ENCODE measurements around the gene JAKMIP2. TPM values are rescaled to one million over a fixed set of nuclear protein-coding genes. Genes with fewer than 3 reads are reported as not detected.

The JAKMIP2 gene
- total and polyA plus RNA-seq, 7 donors, result 0.01 to 0.08 (median 0.06) TPM; not detected in 2

GRCh38 chr5:147687118-147687517 lies 95.4 kb downstream of the JAKMIP2 start:
- intact Hi-C loops (cut with DNase I), result no loop called here
- H3K9me3 ChIP-seq, result no peaks in the 10 kb centered on the region
- no peak overlapping the region for H3K27ac ChIP-seq
- H3K36me3 ChIP-seq (ENCODE audit: insufficient read depth in 1 of 2, low read depth in 1 of 2), result no peaks in the 10 kb centered on the region
- H3K27me3 ChIP-seq (ENCODE audit: insufficient read depth in 3 of 3, low read length in 2 of 3), result no peaks in the 10 kb centered on the region
- no peak for ATAC-seq
- no peak for TF ChIP-seq CTCF (IDR thresholded peaks at IDR 0.05)
- no peak overlapping the region for H3K4me3 ChIP-seq
- WGBS, 3 donors, result 69 to 82% (median 70%) methylated on average over 2 of the region's 2 CpGs
- DNase-seq, result no peak
- H3K4me1 ChIP-seq, result no peaks in the 10 kb centered on the region

- DNase-seq (no peak), ATAC-seq (no peak)
- H3K4me3 ChIP-seq, result no peak overlapping the region
- WGBS, 3 donors, result 61 to 77% (median 66%) methylated on average over 2 of the region's 2 CpGs
- TF ChIP-seq CTCF (IDR thresholded peaks at IDR 0.05), result no peak
- H3K27me3 ChIP-seq (ENCODE audit: insufficient read depth in 3 of 3, low read length in 2 of 3), result no peaks in the 10 kb centered on the region
- no peaks in the 10 kb centered on the region for H3K9me3 ChIP-seq
- no peak overlapping the region for H3K27ac ChIP-seq
- no peaks in the 10 kb centered on the region for H3K4me1 ChIP-seq
- H3K36me3 ChIP-seq (ENCODE audit: insufficient read depth in 1 of 2, low read depth in 1 of 2), result no peaks in the 10 kb centered on the region
- intact Hi-C loops (cut with DNase I), result no loop called here
Measured at GRCh38 chr5:147686421-147686820, 96.1 kb downstream of the JAKMIP2 start.

GRCh38 chr5:147685993-147686392 lies 96.5 kb downstream of the JAKMIP2 start:
- intact Hi-C loops (cut with DNase I), result no loop called here
- DNase-seq (no peak), ATAC-seq (no peak)
- 18 to 41% (median 28%) methylated on average over 3 of the region's 3 CpGs for WGBS, 3 donors
- Histone ChIP-seq H3K9me3 (no peaks in the 10 kb centered on the region), H3K36me3 (ENCODE audit: insufficient read depth in 1 of 2, low read depth in 1 of 2) (no peaks in the 10 kb centered on the region), H3K4me3 (no peak overlapping the region), H3K4me1 (no peaks in the 10 kb centered on the region), H3K27me3 (ENCODE audit: insufficient read depth in 3 of 3, low read length in 2 of 3) (no peaks in the 10 kb centered on the region), H3K27ac (no peak overlapping the region)
- TF ChIP-seq CTCF (IDR thresholded peaks at IDR 0.05), result no peak

- TF ChIP-seq CTCF (IDR thresholded peaks at IDR 0.05), result no peak
- 92 to 97% (median 95%) methylated on average over 2 of the region's 2 CpGs for WGBS, 3 donors
- no peak for DNase-seq
Measured at GRCh38 chr5:147675168-147675567, 107.4 kb downstream of the JAKMIP2 start.

GRCh38 chr5:147674411-147674810 lies 108.1 kb downstream of the JAKMIP2 start:
- ATAC-seq (no peak), DNase-seq (no peak)
- peaks cover 0 to 2% (median 0%) of the 10 kb centered on the region in 3 donors for H3K27me3 ChIP-seq (ENCODE audit: insufficient read depth in 3 of 3, low read length in 2 of 3)
- no peaks in the 10 kb centered on the region for H3K36me3 ChIP-seq (ENCODE audit: insufficient read depth in 1 of 2, low read depth in 1 of 2)
- no peaks in the 10 kb centered on the region for H3K4me1 ChIP-seq
- intact Hi-C loops (cut with DNase I), result no loop called here
- no peak overlapping the region for H3K27ac ChIP-seq
- H3K4me3 ChIP-seq, result no peak overlapping the region
- TF ChIP-seq CTCF (IDR thresholded peaks at IDR 0.05), result no peak
- 64 to 71% (median 67%) methylated on average over 4 of the region's 4 CpGs for WGBS, 3 donors
- H3K9me3 ChIP-seq, result no peaks in the 10 kb centered on the region

More at GRCh38 chr5:147675168-147675567, 107.4 kb downstream of the JAKMIP2 start:
- H3K4me3 ChIP-seq, result no peak overlapping the region
- H3K9me3 ChIP-seq, result no peaks in the 10 kb centered on the region
- H3K27ac ChIP-seq, result no peak overlapping the region
- intact Hi-C loops (cut with DNase I), result no loop called here
- no peak for ATAC-seq
- H3K36me3 ChIP-seq (ENCODE audit: insufficient read depth in 1 of 2, low read depth in 1 of 2), result no peaks in the 10 kb centered on the region
- no peaks in the 10 kb centered on the region for H3K4me1 ChIP-seq
- H3K27me3 ChIP-seq (ENCODE audit: insufficient read depth in 3 of 3, low read length in 2 of 3), result peaks cover 0 to 2% (median 0%) of the 10 kb centered on the region in 3 donors

Measured in psoas muscle (tissue), 8 donors.